Effector memory CD4-positive, alpha-beta T cell (primary cell): Measurements from ENCODE around the gene GALNT17.
"Not testable (repeated sequence)": the region's sequence is repeated elsewhere in the genome, so short reads cannot be mapped to it uniquely, and the experiment has no call there.

Experiments used
- DNase-seq, 3 donors: peaks; one replicate each; pipeline ENCODE4 v3.0.0-alpha.2; 2020
- H3K27ac ChIP-seq: 2 replicates; pipeline ENCODE4 v1.7.0; 2013; ENCODE audit warnings: mild to moderate bottlenecking, low read length, moderate library complexity; ENCODE audit not compliant: insufficient read depth, poor library complexity, severe bottlenecking
- H3K27me3 ChIP-seq: replicated peaks from 2 replicates; pipeline ENCODE4 v1.7.0; 2013; ENCODE audit warnings: mild to moderate bottlenecking, low read length; ENCODE audit not compliant: insufficient read depth, control insufficient read depth, poor library complexity, severe bottlenecking
- H3K36me3 ChIP-seq: 2 replicates; pipeline ENCODE4 v1.7.0; 2013; ENCODE audit warnings: mild to moderate bottlenecking, low read length, moderate library complexity; ENCODE audit not compliant: control insufficient read depth, insufficient read depth
- H3K4me1 ChIP-seq: 2 replicates; pipeline ENCODE4 v1.7.0; 2013; ENCODE audit warnings: low read length, mild to moderate bottlenecking; ENCODE audit not compliant: control insufficient read depth, insufficient read depth, poor library complexity, severe bottlenecking
- H3K4me3 ChIP-seq: 2 replicates; pipeline ENCODE4 v1.7.0; 2013; ENCODE audit warnings: low read length, low read depth, mild to moderate bottlenecking; ENCODE audit not compliant: insufficient read depth, poor library complexity, severe bottlenecking
- H3K9me3 ChIP-seq: 2 replicates; pipeline ENCODE4 v1.7.0; 2013; ENCODE audit warnings: mild to moderate bottlenecking, low read length, moderate library complexity; ENCODE audit not compliant: control insufficient read depth

Gene GALNT17

GRCh38 chr7:71574153-71574860 is 442.4 kb downstream of the GALNT17 start:
- no peaks in the 10 kb centered on the region for H3K36me3 ChIP-seq
- H3K27ac ChIP-seq: no peak overlapping the region
- no peak overlapping the region for H3K4me3 ChIP-seq
- H3K4me1 ChIP-seq: no peaks in the 10 kb centered on the region
- H3K27me3 ChIP-seq: no peaks in the 10 kb centered on the region
- no peaks in the 10 kb centered on the region for H3K9me3 ChIP-seq
- DNase-seq: no peak

- H3K9me3 ChIP-seq: no peaks in the 10 kb centered on the region
- DNase-seq: no peak
- H3K4me1 ChIP-seq: no peaks in the 10 kb centered on the region
- H3K27me3 ChIP-seq: no peaks in the 10 kb centered on the region
- no peak overlapping the region for H3K4me3 ChIP-seq
- H3K36me3 ChIP-seq: no peaks in the 10 kb centered on the region
- no peak overlapping the region for H3K27ac ChIP-seq
Measured at GRCh38 chr7:71580027-71580426, 448.1 kb downstream of the GALNT17 start.

GRCh38 chr7:71584256-71584655 is 452.3 kb downstream of the GALNT17 start:
- H3K27ac ChIP-seq: no peak overlapping the region
- H3K36me3 ChIP-seq: no peaks in the 10 kb centered on the region
- DNase-seq: no peak
- no peaks in the 10 kb centered on the region for H3K27me3 ChIP-seq
- H3K9me3 ChIP-seq: no peaks in the 10 kb centered on the region
- no peaks in the 10 kb centered on the region for H3K4me1 ChIP-seq
- no peak overlapping the region for H3K4me3 ChIP-seq

- DNase-seq: no peak
- H3K27ac ChIP-seq: no peak overlapping the region
- no peaks in the 10 kb centered on the region for H3K36me3 ChIP-seq
- H3K9me3 ChIP-seq: no peaks in the 10 kb centered on the region
- no peaks in the 10 kb centered on the region for H3K4me1 ChIP-seq
- H3K4me3 ChIP-seq: no peak overlapping the region
- no peaks in the 10 kb centered on the region for H3K27me3 ChIP-seq
Measured at GRCh38 chr7:71591876-71592275, 459.9 kb downstream of the GALNT17 start.

- not testable (repeated sequence) for H3K4me1 ChIP-seq, H3K36me3 ChIP-seq, H3K27me3 ChIP-seq, H3K4me3 ChIP-seq, H3K27ac ChIP-seq, DNase-seq, H3K9me3 ChIP-seq
Measured at GRCh38 chr7:71592388-71592787, 460.4 kb downstream of the GALNT17 start.

GRCh38 chr7:71594736-71595135 is 462.8 kb downstream of the GALNT17 start:
- no peak for DNase-seq

GRCh38 chr7:71595176-71595575 is 463.2 kb downstream of the GALNT17 start:
- Histone ChIP-seq H3K36me3 (no peaks in the 10 kb centered on the region), H3K9me3 (no peaks in the 10 kb centered on the region), H3K27ac (no peak overlapping the region), H3K27me3 (no peaks in the 10 kb centered on the region), H3K4me1 (no peaks in the 10 kb centered on the region), H3K4me3 (no peak overlapping the region)
- DNase-seq: no peak

More at GRCh38 chr7:71594736-71595135, 462.8 kb downstream of the GALNT17 start:
- H3K27ac ChIP-seq: no peak overlapping the region
- no peaks in the 10 kb centered on the region for H3K36me3 ChIP-seq
- H3K27me3 ChIP-seq: no peaks in the 10 kb centered on the region
- no peaks in the 10 kb centered on the region for H3K9me3 ChIP-seq
- H3K4me3 ChIP-seq: no peak overlapping the region
- no peaks in the 10 kb centered on the region for H3K4me1 ChIP-seq

GRCh38 chr7:71598553-71598952 is 466.6 kb downstream of the GALNT17 start:
- H3K27me3 ChIP-seq: no peaks in the 10 kb centered on the region
- H3K9me3 ChIP-seq: no peaks in the 10 kb centered on the region
- no peaks in the 10 kb centered on the region for H3K4me1 ChIP-seq
- H3K36me3 ChIP-seq: no peaks in the 10 kb centered on the region
- H3K27ac ChIP-seq: no peak overlapping the region
- DNase-seq: no peak
- H3K4me3 ChIP-seq: no peak overlapping the region

- Histone ChIP-seq H3K4me1 (no peaks in the 10 kb centered on the region), H3K9me3 (no peaks in the 10 kb centered on the region), H3K27me3 (no peaks in the 10 kb centered on the region), H3K4me3 (no peak overlapping the region), H3K27ac (no peak overlapping the region), H3K36me3 (no peaks in the 10 kb centered on the region)
- no peak for DNase-seq
Measured at GRCh38 chr7:71601851-71602250, 469.9 kb downstream of the GALNT17 start.

- H3K4me3 ChIP-seq: no peak overlapping the region
- H3K27ac ChIP-seq: no peak overlapping the region
- no peaks in the 10 kb centered on the region for H3K4me1 ChIP-seq
- H3K27me3 ChIP-seq: no peaks in the 10 kb centered on the region
- DNase-seq: no peak
- no peaks in the 10 kb centered on the region for H3K36me3 ChIP-seq
- no peaks in the 10 kb centered on the region for H3K9me3 ChIP-seq
Measured at GRCh38 chr7:71604818-71605414, 473.0 kb downstream of the GALNT17 start.
